Neural progenitor cell (in vitro differentiated cells): Measurements from ENCODE around the gene NR2F1. TPM values are rescaled to one million over a fixed set of nuclear protein-coding genes. Genes with fewer than 3 reads are reported as not detected.

Source experiments
- DNase-seq: peaks from one replicate; pipeline ENCODE4 v3.0.0-alpha.2; 2016; ENCODE audit warnings: low spot score
- H2AFZ ChIP-seq: fragments of 200-600 bp; sonication (generic); replicated peaks from 2 replicates; pipeline ENCODE4 v1.6.1; 2016; ENCODE audit warnings: antibody characterized with exemption
- H3F3A ChIP-seq: fragments of 200-600 bp; sonication (generic); 2 replicates; pipeline ENCODE4 v1.6.1; 2016; ENCODE audit warnings: antibody characterized with exemption, low read depth
- H3K27ac ChIP-seq: fragments of 200-600 bp; sonication (generic); 2 replicates; pipeline ENCODE4 v1.5.1; 2016; ENCODE audit warnings: mild to moderate bottlenecking
- H3K27me3 ChIP-seq: fragments of 200-600 bp; sonication (generic); 2 replicates; pipeline ENCODE4 v1.6.1; 2016; ENCODE audit warnings: mild to moderate bottlenecking, moderate library complexity
- H3K36me3 ChIP-seq: fragments of 200-600 bp; sonication (generic); 2 replicates; pipeline ENCODE4 v1.5.1; 2016
- H3K4me1 ChIP-seq: fragments of 200-600 bp; sonication (generic); 2 replicates; pipeline ENCODE4 v1.6.1; 2016; ENCODE audit warnings: mixed run types
- H3K4me2 ChIP-seq: fragments of 200-600 bp; sonication (generic); 2 replicates; pipeline ENCODE4 v1.6.1; 2016
- H3K4me3 ChIP-seq: fragments of 200-600 bp; sonication (generic); 2 replicates; pipeline ENCODE4 v1.5.1; 2016
- H3K79me2 ChIP-seq: fragments of 200-600 bp; sonication (generic); 2 replicates; pipeline ENCODE4 v1.6.1; 2016; ENCODE audit warnings: low read depth
- H3K9ac ChIP-seq: fragments of 200-600 bp; sonication (generic); 2 replicates; pipeline ENCODE4 v1.6.1; 2016
- H3K9me3 ChIP-seq: fragments of 200-600 bp; sonication (generic); 2 replicates; pipeline ENCODE4 v1.5.1; 2016; ENCODE audit warnings: low read depth
- H4K20me1 ChIP-seq: fragments of 200-600 bp; sonication (generic); 2 replicates; pipeline ENCODE4 v1.6.1; 2016; ENCODE audit warnings: low read depth
- H3K27ac Mint-ChIP-seq: 3 replicates; pipeline ENCODE4 v1.8.0; 2021; ENCODE audit warnings: mixed read lengths
- H3K27me3 Mint-ChIP-seq: 2 replicates; pipeline ENCODE4 v1.8.0; 2022; ENCODE audit warnings: low read depth, mild to moderate bottlenecking, inconsistent platforms, moderate library complexity, mixed read lengths; ENCODE audit not compliant: insufficient read depth
- H3K36me3 Mint-ChIP-seq: 3 replicates; pipeline ENCODE4 v1.8.0; 2021; ENCODE audit warnings: mixed read lengths
- H3K4me1 Mint-ChIP-seq: 3 replicates; pipeline ENCODE4 v1.8.0; 2021; ENCODE audit warnings: mixed read lengths
- H3K4me3 Mint-ChIP-seq: 3 replicates; pipeline ENCODE4 v1.8.0; 2021; ENCODE audit warnings: mild to moderate bottlenecking, moderate library complexity, mixed read lengths
- H3K9me3 Mint-ChIP-seq: 3 replicates; pipeline ENCODE4 v1.8.0; 2020; ENCODE audit warnings: mixed read lengths
- CTCF ChIP-seq: fragments of 200-600 bp; sonication (generic); IDR thresholded peaks from 2 replicates; pipeline ENCODE4 v1.5.1; 2017; ENCODE audit warnings: antibody characterized with exemption, mild to moderate bottlenecking
- EZH2 ChIP-seq: fragments of 200-600 bp; sonication (generic); IDR thresholded peaks from 2 replicates; pipeline ENCODE4 v1.6.1; 2017; ENCODE audit warnings: antibody characterized with exemption, mild to moderate bottlenecking, moderate library complexity
- EZH2phosphoT487 ChIP-seq: fragments of 200-600 bp; sonication (generic); IDR thresholded peaks from 2 replicates; pipeline ENCODE4 v1.6.1; 2017; ENCODE audit warnings: antibody characterized with exemption
- total RNA-seq: library from RNA; depleted of rRNA; stranded (reverse); fragments of >200 nt; gene quantifications from 2 replicates; pipeline ENCODE4 v1.2.3, GENCODE V29; 2015; ENCODE audit warnings: low replicate concordance

NR2F1 gene
- total RNA-seq, 1 donor from 2014 or later: 9.1 TPM

GRCh38 chr5:93603078-93603792 is 20.2 kb downstream of the NR2F1 start:
- Histone ChIP-seq H3K4me2 (peak overlapping the region; percentile 48), H3K4me3 (no peak overlapping the region), H2AFZ (no peak overlapping the region), H3K27ac (no peak overlapping the region), H3K9me3 (no peaks in the 10 kb centered on the region), H3K9ac (no peak overlapping the region), H3K79me2 (no peaks in the 10 kb centered on the region), H3K4me1 (peaks cover 52% of the 10 kb centered on the region), H4K20me1 (peaks cover 73% of the 10 kb centered on the region), H3K36me3 (no peaks in the 10 kb centered on the region), H3F3A (peaks cover 45% of the 10 kb centered on the region), H3K27me3 (peaks cover 100% of the 10 kb centered on the region)
- Mint-ChIP-seq H3K27me3 (peaks cover 42% of the 10 kb centered on the region), H3K36me3 (no peaks in the 10 kb centered on the region), H3K4me1 (peaks cover 46% of the 10 kb centered on the region), H3K9me3 (no peaks in the 10 kb centered on the region), H3K4me3 (no peak overlapping the region), H3K27ac (peak overlapping the region; percentile 54)
- peak; percentile 50 for DNase-seq
- peak; percentile 0 for TF ChIP-seq EZH2
- TF ChIP-seq EZH2phosphoT487: no peak

GRCh38 chr5:93603793-93604643 is 21.0 kb downstream of the NR2F1 start:
- Histone ChIP-seq H4K20me1 (peaks cover 72% of the 10 kb centered on the region), H3K36me3 (no peaks in the 10 kb centered on the region), H3F3A (peaks cover 49% of the 10 kb centered on the region), H3K27ac (no peak overlapping the region), H3K9me3 (no peaks in the 10 kb centered on the region), H3K4me1 (peaks cover 47% of the 10 kb centered on the region), H3K9ac (no peak overlapping the region), H3K79me2 (no peaks in the 10 kb centered on the region), H3K4me2 (peak overlapping the region; percentile 75), H3K27me3 (peaks cover 100% of the 10 kb centered on the region), H2AFZ (no peak overlapping the region), H3K4me3 (peak overlapping the region; percentile 40)
- Mint-ChIP-seq H3K4me1 (peaks cover 52% of the 10 kb centered on the region), H3K36me3 (no peaks in the 10 kb centered on the region), H3K4me3 (peak overlapping the region; percentile 80), H3K27ac (peak overlapping the region; percentile 54), H3K9me3 (no peaks in the 10 kb centered on the region), H3K27me3 (peaks cover 44% of the 10 kb centered on the region)
- DNase-seq: peak; percentile 74
- TF ChIP-seq EZH2 (peak; percentile 81), EZH2phosphoT487 (peak; percentile 68), CTCF (peak; percentile 20)

GRCh38 chr5:93604644-93605515 is 21.9 kb downstream of the NR2F1 start:
- H3K27ac Mint-ChIP-seq: peak overlapping the region; percentile 15
- H3K4me3 Mint-ChIP-seq: peak overlapping the region; percentile 80
- peak overlapping the region; percentile 75 for H3K4me2 ChIP-seq
- H3K36me3 ChIP-seq: no peaks in the 10 kb centered on the region
- peaks cover 38% of the 10 kb centered on the region for H3K4me1 ChIP-seq
- H4K20me1 ChIP-seq: peaks cover 72% of the 10 kb centered on the region
- peak overlapping the region; percentile 40 for H3K4me3 ChIP-seq
- no peak overlapping the region for H3K9ac ChIP-seq
- H3K27me3 ChIP-seq: peaks cover 100% of the 10 kb centered on the region
- H3K9me3 ChIP-seq: no peaks in the 10 kb centered on the region
- peaks cover 52% of the 10 kb centered on the region for H3K27me3 Mint-ChIP-seq
- TF ChIP-seq EZH2 (no peak), EZH2phosphoT487 (no peak), CTCF (no peak)
- peaks cover 59% of the 10 kb centered on the region for H3K4me1 Mint-ChIP-seq
- no peaks in the 10 kb centered on the region for H3K79me2 ChIP-seq
- H3F3A ChIP-seq: peaks cover 41% of the 10 kb centered on the region
- H2AFZ ChIP-seq: no peak overlapping the region
- H3K36me3 Mint-ChIP-seq: no peaks in the 10 kb centered on the region
- H3K9me3 Mint-ChIP-seq: no peaks in the 10 kb centered on the region
- H3K27ac ChIP-seq: no peak overlapping the region
- DNase-seq: no peak
